ENCODE data around the gene TBC1D23. TPM values are rescaled to one million over a fixed set of nuclear protein-coding genes. Genes with fewer than 3 reads are reported as not detected.
A peak's percentile ranks its signal among the peaks of the same experiment; 100 is the strongest.

TBC1D23 gene
- polyA plus RNA-seq, 1 donor (not counting 4 experiments of a cell fraction or from before 2014, with no cell fraction given): 42.4 TPM

- H4K20me1 ChIP-seq (ENCODE audit: control insufficient read depth, extremely low read depth, insufficient read depth, low read length): no peaks in the 10 kb centered on the region
- TF ChIP-seq EZH2 (IDR thresholded peaks at IDR 0.05; ENCODE audit: low read length): no peak
- TF ChIP-seq CTCF (optimal IDR thresholded peaks at IDR 0.05 in 1 of 3, IDR thresholded peaks at IDR 0.05 in 1 of 3, conservative IDR thresholded peaks at IDR 0.05 in 1 of 3; ENCODE audit: extremely low read depth in 1 of 3, insufficient read depth in 2 of 3, low read length in 3 of 3): no peak
- H2AFZ ChIP-seq (ENCODE audit: control insufficient read depth, low read length): peak overlapping the region; percentile 100
- H3K27me3 ChIP-seq (ENCODE audit: control insufficient read depth, extremely low read depth, insufficient read depth, low read length): no peaks in the 10 kb centered on the region
- H3K4me2 ChIP-seq (ENCODE audit: control insufficient read depth, extremely low read depth, insufficient read depth, low read depth, low read length): peak overlapping the region; percentile 98
- no peak for DNase-seq (ENCODE audit: low read depth, low spot score)
- peaks cover 0 to 8% of the 10 kb centered on the region in 2 experiments for H3K36me3 ChIP-seq (ENCODE audit: control insufficient read depth in 2 of 2, extremely low read depth in 1 of 2, insufficient read depth in 2 of 2, low read length in 2 of 2)
- H3K9ac ChIP-seq (ENCODE audit: control insufficient read depth, extremely low read depth, insufficient read depth, low read length): peak overlapping the region; percentile 91
- H3K79me2 ChIP-seq (ENCODE audit: control insufficient read depth, insufficient read depth, low read length): peaks cover 23% of the 10 kb centered on the region
- no peaks in the 10 kb centered on the region for H3K9me3 ChIP-seq (ENCODE audit: control insufficient read depth, low read depth, low read length)
- peak overlapping the region; percentile 77 for H3K27ac ChIP-seq (ENCODE audit: control insufficient read depth, insufficient read depth, low read length)
- peaks cover 13% of the 10 kb centered on the region for H3K4me1 ChIP-seq (ENCODE audit: control insufficient read depth, extremely low read depth, insufficient read depth, low read length)
- H3K9me1 ChIP-seq (ENCODE audit: control insufficient read depth, extremely low read depth, insufficient read depth, low read length): no peaks in the 10 kb centered on the region
- peak overlapping the region; percentile 70 to 93 (median 89) for H3K4me3 ChIP-seq (ENCODE audit: control insufficient read depth in 2 of 3, extremely low read depth in 1 of 3, insufficient read depth in 2 of 3, low read depth in 1 of 3, low read length in 3 of 3)
- dilution Hi-C loops (cut with MboI; ENCODE audit: extremely low pct_ligation_motif_present, low sequenced_read_pairs): no loop called here
- peak; percentile 20 for FAIRE-seq
Measured at GRCh38 chr3:100333970-100334487, 73.2 kb downstream of the TBC1D23 start.

GRCh38 chr3:100334488-100335351, 73.9 kb downstream of the TBC1D23 start, which contains the start of gene NIT2:
Gene NIT2 (plus strand): TSS chr3:100334757. CDS start chr3:100334792, 35 bp downstream.
- dilution Hi-C loops (cut with MboI; ENCODE audit: extremely low pct_ligation_motif_present, low sequenced_read_pairs): no loop called here
- peak within 1 kb of the TSS; percentile 70 to 93 (median 89) for H3K4me3 ChIP-seq (ENCODE audit: control insufficient read depth in 2 of 3, extremely low read depth in 1 of 3, insufficient read depth in 2 of 3, low read depth in 1 of 3, low read length in 3 of 3)
- TF ChIP-seq EZH2 (IDR thresholded peaks at IDR 0.05; ENCODE audit: low read length): no peak
- TF ChIP-seq CTCF (optimal IDR thresholded peaks at IDR 0.05 in 1 of 3, IDR thresholded peaks at IDR 0.05 in 1 of 3, conservative IDR thresholded peaks at IDR 0.05 in 1 of 3; ENCODE audit: extremely low read depth in 1 of 3, insufficient read depth in 2 of 3, low read length in 3 of 3): no peak
- H3K27ac ChIP-seq (ENCODE audit: control insufficient read depth, insufficient read depth, low read length): peak within 1 kb of the TSS; percentile 77
- peak within 1 kb of the TSS; percentile 98 for H3K4me2 ChIP-seq (ENCODE audit: control insufficient read depth, extremely low read depth, insufficient read depth, low read depth, low read length)
- H3K9ac ChIP-seq (ENCODE audit: control insufficient read depth, extremely low read depth, insufficient read depth, low read length): peak within 1 kb of the TSS; percentile 91
- H3K4me1 ChIP-seq (ENCODE audit: control insufficient read depth, extremely low read depth, insufficient read depth, low read length): peaks cover 13% of the 10 kb centered on the region
- H4K20me1 ChIP-seq (ENCODE audit: control insufficient read depth, extremely low read depth, insufficient read depth, low read length): no peaks in the 10 kb centered on the region
- no peaks in the 10 kb centered on the region for H3K9me3 ChIP-seq (ENCODE audit: control insufficient read depth, low read depth, low read length)
- H2AFZ ChIP-seq (ENCODE audit: control insufficient read depth, low read length): peak within 1 kb of the TSS; percentile 100
- DNase-seq (ENCODE audit: low read depth, low spot score) (peak; percentile 9), FAIRE-seq (no peak)
- H3K27me3 ChIP-seq (ENCODE audit: control insufficient read depth, extremely low read depth, insufficient read depth, low read length): no peaks in the 10 kb centered on the region
- H3K9me1 ChIP-seq (ENCODE audit: control insufficient read depth, extremely low read depth, insufficient read depth, low read length): no peaks in the 10 kb centered on the region
- peaks cover 0 to 10% of the 10 kb centered on the region in 2 experiments for H3K36me3 ChIP-seq (ENCODE audit: control insufficient read depth in 2 of 2, extremely low read depth in 1 of 2, insufficient read depth in 2 of 2, low read length in 2 of 2)
- H3K79me2 ChIP-seq (ENCODE audit: control insufficient read depth, insufficient read depth, low read length): peaks cover 23% of the 10 kb centered on the region

All from keratinocyte (primary cell).